Osteoblast (primary cell): ENCODE measurements around the gene SSX2IP. TPM values are rescaled to one million over a fixed set of nuclear protein-coding genes. Genes with fewer than 3 reads are reported as not detected.

ENCODE experiments used
- DNase-seq: peaks from one replicate; pipeline ENCODE4 v3.0.0; 2011; ENCODE audit warnings: low spot score, mixed read lengths; ENCODE audit not compliant: insufficient read length; ENCODE audit errors: missing footprints
- H2AFZ ChIP-seq: 2 replicates; pipeline ENCODE4 v1.6.0; 2011; ENCODE audit warnings: mild to moderate bottlenecking, low read length
- H3K27ac ChIP-seq: 2 replicates; pipeline ENCODE4 v1.5.1; 2011; ENCODE audit warnings: mild to moderate bottlenecking, low read depth, low read length, moderate library complexity
- H3K27me3 ChIP-seq: 2 replicates; pipeline ENCODE4 v1.6.0; 2012; ENCODE audit warnings: mild to moderate bottlenecking, control low read depth, inconsistent platforms, low read length, moderate library complexity; ENCODE audit not compliant: insufficient read depth
- H3K36me3 ChIP-seq: 2 replicates; pipeline ENCODE4 v1.5.1; 2011; ENCODE audit warnings: mild to moderate bottlenecking, low read length, control low read depth, moderate library complexity; ENCODE audit not compliant: insufficient read depth
- H3K4me1 ChIP-seq: 2 replicates; pipeline ENCODE4 v1.5.1; 2011; ENCODE audit warnings: mild to moderate bottlenecking, low read length, control low read depth, moderate library complexity; ENCODE audit not compliant: insufficient read depth
- H3K4me2 ChIP-seq: 2 replicates; pipeline ENCODE4 v1.6.0; 2011; ENCODE audit warnings: mild to moderate bottlenecking, low read length; ENCODE audit not compliant: insufficient read depth
- H3K4me3 ChIP-seq: fragments of 200-600 bp; sonication (generic); 3 replicates; pipeline ENCODE4 v1.5.1; 2012; ENCODE audit warnings: mild to moderate bottlenecking, low read length, inconsistent platforms; ENCODE audit not compliant: insufficient read depth
- H3K79me2 ChIP-seq: 2 replicates; pipeline ENCODE4 v1.6.0; 2012; ENCODE audit warnings: mild to moderate bottlenecking, low read length, control low read depth, inconsistent platforms; ENCODE audit not compliant: insufficient read depth
- H3K9me3 ChIP-seq: 2 replicates; pipeline ENCODE4 v1.5.1; 2011; ENCODE audit warnings: low read depth, low read length, control low read depth
- H4K20me1 ChIP-seq: 2 replicates; pipeline ENCODE4 v1.6.0; 2012; ENCODE audit warnings: mild to moderate bottlenecking, low read length, control low read depth; ENCODE audit not compliant: insufficient read depth
- total RNA-seq: library from RNA; depleted of rRNA; stranded (reverse); fragments of >200 nt; gene quantifications from 2 replicates; pipeline ENCODE4 v1.2.3, GENCODE V29; 2012
- TF ChIP-seq, protein P1 (sequence below): IDR thresholded peaks from 2 replicates; pipeline ENCODE4 v1.5.1; 2011; ENCODE audit warnings: mild to moderate bottlenecking, low read depth, low read length, moderate library complexity; ENCODE audit errors: extremely low read depth

The SSX2IP gene
- total RNA-seq, 1 donor = 10.9 TPM

DNA sequence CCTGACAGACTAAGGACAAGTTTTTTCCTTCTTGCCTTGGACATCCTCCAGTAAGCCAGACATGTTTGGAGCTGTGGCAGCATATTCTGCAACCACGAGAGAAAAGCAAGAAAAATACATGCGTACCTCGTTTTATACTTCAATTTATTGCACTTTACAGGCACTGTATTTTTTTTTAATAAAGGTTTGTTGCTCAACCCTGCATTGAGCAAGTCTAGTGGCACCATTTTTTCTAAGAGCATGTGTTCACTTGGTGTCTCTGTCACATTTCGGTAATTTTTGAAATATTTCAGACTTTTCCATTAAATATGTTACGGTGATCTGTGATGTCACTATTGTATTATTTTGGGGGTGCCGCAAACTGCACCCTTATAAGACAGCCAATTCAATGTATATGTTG lies 2.1 kb upstream of the SSX2IP start:
- Histone ChIP-seq H3K4me1 (peaks cover 25% of the 10 kb centered on the region), H3K36me3 (no peaks in the 10 kb centered on the region), H4K20me1 (peaks cover 3% of the 10 kb centered on the region), H3K27me3 (no peaks in the 10 kb centered on the region), H3K4me2 (no peak overlapping the region), H3K9me3 (no peaks in the 10 kb centered on the region), H2AFZ (no peak overlapping the region), H3K4me3 (no peak overlapping the region), H3K27ac (no peak overlapping the region), H3K79me2 (peaks cover 11% of the 10 kb centered on the region)
- TF ChIP-seq, protein P1, sequence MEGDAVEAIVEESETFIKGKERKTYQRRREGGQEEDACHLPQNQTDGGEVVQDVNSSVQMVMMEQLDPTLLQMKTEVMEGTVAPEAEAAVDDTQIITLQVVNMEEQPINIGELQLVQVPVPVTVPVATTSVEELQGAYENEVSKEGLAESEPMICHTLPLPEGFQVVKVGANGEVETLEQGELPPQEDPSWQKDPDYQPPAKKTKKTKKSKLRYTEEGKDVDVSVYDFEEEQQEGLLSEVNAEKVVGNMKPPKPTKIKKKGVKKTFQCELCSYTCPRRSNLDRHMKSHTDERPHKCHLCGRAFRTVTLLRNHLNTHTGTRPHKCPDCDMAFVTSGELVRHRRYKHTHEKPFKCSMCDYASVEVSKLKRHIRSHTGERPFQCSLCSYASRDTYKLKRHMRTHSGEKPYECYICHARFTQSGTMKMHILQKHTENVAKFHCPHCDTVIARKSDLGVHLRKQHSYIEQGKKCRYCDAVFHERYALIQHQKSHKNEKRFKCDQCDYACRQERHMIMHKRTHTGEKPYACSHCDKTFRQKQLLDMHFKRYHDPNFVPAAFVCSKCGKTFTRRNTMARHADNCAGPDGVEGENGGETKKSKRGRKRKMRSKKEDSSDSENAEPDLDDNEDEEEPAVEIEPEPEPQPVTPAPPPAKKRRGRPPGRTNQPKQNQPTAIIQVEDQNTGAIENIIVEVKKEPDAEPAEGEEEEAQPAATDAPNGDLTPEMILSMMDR = no peak
- DNase-seq = no peak

DNA sequence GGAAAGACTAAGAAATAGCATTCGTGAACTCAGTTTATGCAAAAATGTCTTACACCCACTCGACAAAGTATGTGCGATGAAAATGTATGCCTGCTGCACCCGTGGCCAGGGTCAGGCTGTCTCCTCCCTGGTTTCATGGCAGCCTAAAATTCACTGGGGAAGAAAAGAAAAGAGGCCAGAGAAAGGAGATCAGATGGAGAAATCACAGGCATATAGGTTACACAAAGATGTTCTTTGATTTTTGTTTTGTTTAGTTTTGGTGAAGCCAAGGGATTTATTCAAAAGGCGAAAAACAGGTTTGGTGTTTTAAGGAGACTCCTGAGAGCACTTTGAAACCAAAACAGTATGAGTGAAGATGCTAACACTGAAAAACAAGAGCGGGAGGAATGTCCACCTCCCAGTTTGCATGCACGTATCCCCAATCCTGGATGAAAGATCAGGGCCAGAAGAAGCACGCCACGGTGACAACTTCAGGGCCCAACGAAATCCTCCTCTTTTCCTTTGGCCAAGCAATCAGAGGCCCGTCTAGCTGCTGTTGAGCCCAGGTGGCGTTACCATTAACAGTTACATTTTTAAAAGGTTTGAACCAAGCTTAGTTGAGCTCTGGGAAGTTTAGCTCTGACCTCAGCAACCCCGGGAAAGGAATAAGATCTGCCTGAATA lies 992 bp upstream of the SSX2IP start:
- peaks cover 21% of the 10 kb centered on the region for H3K79me2 ChIP-seq
- TF ChIP-seq, protein P1 = no peak
- peak overlapping the region; percentile 93 for H2AFZ ChIP-seq
- peak overlapping the region; percentile 91 for H3K4me2 ChIP-seq
- H3K27ac ChIP-seq = peak overlapping the region; percentile 27
- peaks cover 3% of the 10 kb centered on the region for H4K20me1 ChIP-seq
- H3K27me3 ChIP-seq = no peaks in the 10 kb centered on the region
- peak overlapping the region; percentile 76 for H3K4me3 ChIP-seq
- DNase-seq = no peak
- no peaks in the 10 kb centered on the region for H3K36me3 ChIP-seq
- H3K4me1 ChIP-seq = peaks cover 24% of the 10 kb centered on the region
- H3K9me3 ChIP-seq = no peaks in the 10 kb centered on the region

GRCh38 chr1:84689514-84690396 lies 506 bp downstream of the SSX2IP start:
- Histone ChIP-seq H3K27ac (no peak overlapping the region), H3K79me2 (peaks cover 33% of the 10 kb centered on the region)

More at GRCh38 chr1:84689514-84690396, 506 bp downstream of the SSX2IP start:
- Histone ChIP-seq H2AFZ (peak overlapping the region; percentile 58), H3K9me3 (no peaks in the 10 kb centered on the region), H4K20me1 (peaks cover 3% of the 10 kb centered on the region), H3K4me1 (peaks cover 24% of the 10 kb centered on the region), H3K27me3 (no peaks in the 10 kb centered on the region), H3K36me3 (no peaks in the 10 kb centered on the region), H3K4me3 (peak overlapping the region; percentile 76), H3K4me2 (peak overlapping the region; percentile 85)
- TF ChIP-seq, protein P1 = peak; percentile 39
- peak; percentile 77 for DNase-seq
